Activated CD8-positive, alpha-beta T cell treated with anti-CD3 and anti-CD28 coated beads for 36 hours (primary cell): Measurements from ENCODE around the gene NSMCE4A. TPM values are rescaled to one million over a fixed set of nuclear protein-coding genes. Genes with fewer than 3 reads are reported as not detected.
"Not testable (repeated sequence)": the region's sequence is repeated elsewhere in the genome, so short reads cannot be mapped to it uniquely, and the experiment has no call there.

Experiments
- ATAC-seq: fragments of 200-7000 bp; cut with Tn5 transposase; one replicate; pipeline ENCODE4 v1.10.0; 2021; ENCODE audit warnings: mild to moderate bottlenecking, moderate library complexity
- CTCF ChIA-PET: fragments of 350-600 bp; sonication (Branson Sonifier 250); formaldehyde crosslinking; loops from one replicate; lab custom pipeline; 2021; ENCODE audit warnings: antibody characterized with exemption; lab: Charles Lee
- POLR2A ChIA-PET: fragments of 350-600 bp; sonication (Branson Sonifier 250); formaldehyde crosslinking; loops from one replicate; lab custom pipeline; 2021; ENCODE audit warnings: antibody characterized with exemption; lab: Charles Lee
- DNase-seq: peaks from one replicate; pipeline ENCODE4 v3.0.0-alpha.2; 2020
- H3K27ac Mint-ChIP-seq: one replicate; pipeline ENCODE4 v1.8.0; 2021; ENCODE audit warnings: mild to moderate bottlenecking, mixed read lengths
- H3K27me3 Mint-ChIP-seq: one replicate; pipeline ENCODE4 v1.8.0; 2021; ENCODE audit warnings: mixed read lengths
- H3K36me3 Mint-ChIP-seq: one replicate; pipeline ENCODE4 v1.8.0; 2021; ENCODE audit warnings: low read depth, mixed read lengths
- H3K4me1 Mint-ChIP-seq: one replicate; pipeline ENCODE4 v1.8.0; 2021; ENCODE audit warnings: low read depth, mixed read lengths
- H3K4me3 Mint-ChIP-seq: one replicate; pipeline ENCODE4 v1.8.0; 2021; ENCODE audit warnings: mild to moderate bottlenecking, moderate library complexity, mixed read lengths
- H3K9me3 Mint-ChIP-seq: one replicate; pipeline ENCODE4 v1.8.0; 2021; ENCODE audit warnings: mixed read lengths
- CTCF ChIP-seq: fragments of 200-600 bp; IDR thresholded peaks from one replicate; pipeline ENCODE4 v1.8.0; 2022; ENCODE audit warnings: antibody characterized with exemption, mild to moderate bottlenecking
- intact Hi-C: fragments of 100-400 bp; cut with micrococcal nuclease; formaldehyde crosslinking; loops from one replicate; pipeline ENCODE4 v1.10.0; 2022
- total RNA-seq, 2 experiments: library from RNA; stranded (reverse); gene quantifications; one replicate each; pipeline ENCODE4 v1.2.3, GENCODE V29; 2021

The NSMCE4A gene
- total RNA-seq, 2 experiments from 2014 or later, result 49.7 to 50.8 TPM

DNA sequence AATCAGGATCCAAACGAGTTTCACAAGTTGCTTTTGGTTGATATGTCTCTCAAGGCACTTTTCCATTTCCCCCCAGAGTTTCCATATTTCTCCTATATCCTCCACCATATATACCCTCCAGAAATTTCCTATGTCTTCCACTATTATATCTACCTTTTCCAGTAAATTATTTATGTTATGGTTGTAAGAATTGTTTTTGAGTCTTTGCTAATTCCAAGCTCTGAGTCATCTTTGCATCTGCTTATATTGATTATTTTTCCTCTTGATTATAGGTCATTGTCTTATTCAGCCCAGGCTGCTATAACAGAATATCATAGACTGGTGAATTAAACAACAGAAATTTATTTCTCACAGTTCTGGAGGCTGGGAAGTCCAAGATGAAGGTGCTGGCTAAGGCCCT is 26.7 kb upstream of the NSMCE4A start:
- Mint-ChIP-seq H3K27ac (no peak overlapping the region), H3K9me3 (peaks cover 24% of the 10 kb centered on the region), H3K4me3 (no peak overlapping the region), H3K36me3 (no peaks in the 10 kb centered on the region), H3K27me3 (peaks cover 6% of the 10 kb centered on the region), H3K4me1 (no peaks in the 10 kb centered on the region)
- CTCF ChIA-PET, result no interaction called here
- ATAC-seq (no peak), DNase-seq (no peak)
- intact Hi-C loops, result no loop called here
- no peak for TF ChIP-seq CTCF
- POLR2A ChIA-PET, result no interaction called here

- intact Hi-C loops, result no loop called here
- Mint-ChIP-seq H3K27me3 (peaks cover 13% of the 10 kb centered on the region), H3K27ac (no peak overlapping the region), H3K4me3 (no peak overlapping the region), H3K4me1 (no peaks in the 10 kb centered on the region), H3K36me3 (no peaks in the 10 kb centered on the region), H3K9me3 (peaks cover 23% of the 10 kb centered on the region)
- ChIA-PET CTCF (no interaction called here), POLR2A (interaction anchor here (0.5 kb wide), 1 partner anchor 62 kb away, joined by 3 read pairs; no protein-coding TSS in a partner anchor)
- DNase-seq (no peak), ATAC-seq (no peak)
- TF ChIP-seq CTCF, result no peak
These were observed 24.3 kb upstream of the NSMCE4A start for GRCh38 chr10:121999301-121999700.

DNA sequence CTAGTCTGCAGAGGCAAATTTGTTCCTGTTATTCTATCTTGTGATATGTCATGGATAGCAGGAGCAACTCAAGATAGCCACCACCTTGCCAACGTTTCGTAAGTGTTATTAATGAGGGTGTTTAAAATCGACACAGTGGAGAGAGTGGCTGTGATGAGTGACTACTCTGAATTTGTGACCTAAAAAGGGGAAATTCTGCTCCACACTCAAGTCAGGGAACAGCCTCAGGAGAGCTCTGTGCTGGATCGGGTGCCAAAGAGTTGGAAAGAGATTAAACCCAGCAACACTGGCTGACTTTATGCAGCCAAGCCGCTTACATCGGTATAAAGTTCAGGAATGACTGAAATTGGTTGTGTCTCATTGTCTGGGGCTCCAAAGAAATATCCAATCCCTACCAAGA is 23.4 kb upstream of the NSMCE4A start:
- DNase-seq (no peak), ATAC-seq (no peak)
- intact Hi-C loops, result no loop called here
- no peak overlapping the region for H3K4me3 Mint-ChIP-seq
- no peaks in the 10 kb centered on the region for H3K4me1 Mint-ChIP-seq
- TF ChIP-seq CTCF, result no peak
- CTCF ChIA-PET, result no interaction called here
- H3K9me3 Mint-ChIP-seq, result peaks cover 22% of the 10 kb centered on the region
- H3K27me3 Mint-ChIP-seq, result peaks cover 14% of the 10 kb centered on the region
- H3K36me3 Mint-ChIP-seq, result no peaks in the 10 kb centered on the region
- POLR2A ChIA-PET, result no interaction called here
- no peak overlapping the region for H3K27ac Mint-ChIP-seq

DNA sequence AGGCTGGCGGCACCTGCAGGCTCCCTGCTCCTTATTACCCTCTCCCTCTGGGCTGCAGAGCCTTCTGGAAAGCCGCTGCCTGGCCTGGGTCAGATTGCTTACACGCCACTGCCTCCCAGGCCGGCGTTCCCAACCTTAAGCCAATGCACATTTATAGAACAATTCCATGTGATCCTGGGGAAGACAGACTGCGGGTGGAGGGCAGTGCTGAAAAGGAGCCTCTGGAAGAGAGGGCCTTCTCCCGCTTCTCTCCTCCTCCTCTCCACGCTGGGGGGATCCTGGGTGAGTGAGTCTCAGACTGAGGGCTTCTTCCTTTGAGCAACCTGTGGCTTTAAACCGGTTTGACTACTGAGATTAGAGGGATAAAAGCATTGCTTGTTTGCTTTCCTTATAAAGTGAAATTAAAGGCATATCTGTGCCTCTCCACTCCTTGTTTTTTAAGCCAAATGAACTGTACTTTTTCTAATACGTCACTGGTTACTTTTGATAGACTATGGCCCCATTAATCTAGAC is 19.5 kb upstream of the NSMCE4A start:
- H3K36me3 Mint-ChIP-seq, result no peaks in the 10 kb centered on the region
- ChIA-PET POLR2A (no interaction called here), CTCF (no interaction called here)
- no peak for DNase-seq
- ATAC-seq, result no peak
- H3K4me3 Mint-ChIP-seq, result no peak overlapping the region
- TF ChIP-seq CTCF, result no peak
- H3K27ac Mint-ChIP-seq, result no peak overlapping the region
- intact Hi-C loops, result no loop called here
- H3K27me3 Mint-ChIP-seq, result peaks cover 20% of the 10 kb centered on the region
- H3K9me3 Mint-ChIP-seq, result no peaks in the 10 kb centered on the region
- no peaks in the 10 kb centered on the region for H3K4me1 Mint-ChIP-seq

- intact Hi-C loops, H3K4me1 Mint-ChIP-seq, H3K36me3 Mint-ChIP-seq, H3K9me3 Mint-ChIP-seq, H3K4me3 Mint-ChIP-seq, CTCF ChIA-PET, DNase-seq, POLR2A ChIA-PET, ATAC-seq, H3K27ac Mint-ChIP-seq: not testable (repeated sequence)
- H3K27me3 Mint-ChIP-seq, result peaks cover 22% of the 10 kb centered on the region
These were observed 16.7 kb upstream of the NSMCE4A start for GRCh38 chr10:121991727-121992126.
